Retina (tissue), 1 donor: ENCODE measurements around the gene MRC2.

Experiments
- DNase-seq: peaks from one replicate; pipeline ENCODE4 v3.0.0-alpha.2; 2016

The MRC2 gene

DNA sequence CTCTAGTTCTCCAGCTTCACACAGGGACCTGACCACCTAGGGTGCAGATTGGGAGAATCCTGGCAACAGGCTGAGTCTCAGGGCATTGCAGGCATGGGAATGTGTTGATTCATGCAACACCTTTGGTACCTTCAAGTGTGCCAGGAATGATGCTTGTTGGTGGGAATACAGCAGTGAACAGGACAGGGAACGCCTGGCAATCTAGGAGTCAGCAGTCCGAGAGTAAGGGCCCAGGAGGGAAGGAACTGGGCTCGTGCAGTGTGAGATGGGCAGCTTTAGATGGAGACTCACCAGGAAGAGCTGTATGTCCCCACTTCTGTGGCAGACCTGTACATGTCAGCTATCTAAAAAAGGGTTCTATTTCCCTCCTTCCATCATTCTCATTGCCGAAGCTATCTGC lies 12.0 kb upstream of the MRC2 start:
- no peak for DNase-seq

DNA sequence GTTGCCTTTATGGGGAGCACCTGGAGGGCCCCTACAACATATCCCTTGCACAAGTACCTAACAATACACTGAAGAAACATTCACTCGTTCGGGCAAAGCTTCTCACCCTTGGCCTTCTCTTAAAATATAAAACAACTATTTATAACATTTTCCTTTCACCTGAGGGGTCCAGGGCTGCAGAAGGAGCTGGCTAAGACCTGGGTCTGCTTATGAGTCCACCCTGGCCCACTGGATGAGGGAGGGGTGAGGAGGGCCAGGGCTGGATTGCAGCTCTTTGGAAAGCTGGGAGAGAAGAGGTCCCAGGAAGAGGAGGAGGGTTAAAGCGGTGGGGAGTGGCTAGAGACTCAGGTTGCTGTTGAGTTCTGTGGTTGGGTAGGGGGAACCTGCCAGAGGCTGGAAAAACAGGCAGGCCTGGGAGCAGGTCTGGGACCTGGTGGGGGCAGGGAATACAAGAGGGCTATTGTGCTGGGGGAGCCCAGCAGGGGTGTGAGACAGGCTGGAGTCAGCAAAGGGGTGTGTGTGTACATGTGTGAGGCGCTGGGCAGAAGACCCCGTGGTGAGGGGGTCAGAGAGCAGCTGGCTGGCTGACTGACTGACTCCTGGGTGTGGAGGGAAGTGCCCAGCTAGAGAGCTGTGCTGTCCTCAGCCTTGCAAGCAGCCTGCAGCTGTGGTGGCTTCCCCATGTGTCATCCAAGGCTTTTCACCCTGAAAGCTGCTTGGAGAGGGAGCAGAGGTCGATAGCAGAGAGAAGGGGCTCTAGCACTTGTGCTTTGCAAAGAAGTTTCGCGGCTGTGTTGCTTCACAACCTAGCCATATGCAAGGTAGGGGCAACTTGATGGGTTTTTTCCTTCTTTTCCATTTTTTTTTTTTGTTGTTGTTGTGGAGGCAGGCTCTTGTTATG lies 10.2 kb upstream of the MRC2 start:
- peak; percentile 62 for DNase-seq

DNA sequence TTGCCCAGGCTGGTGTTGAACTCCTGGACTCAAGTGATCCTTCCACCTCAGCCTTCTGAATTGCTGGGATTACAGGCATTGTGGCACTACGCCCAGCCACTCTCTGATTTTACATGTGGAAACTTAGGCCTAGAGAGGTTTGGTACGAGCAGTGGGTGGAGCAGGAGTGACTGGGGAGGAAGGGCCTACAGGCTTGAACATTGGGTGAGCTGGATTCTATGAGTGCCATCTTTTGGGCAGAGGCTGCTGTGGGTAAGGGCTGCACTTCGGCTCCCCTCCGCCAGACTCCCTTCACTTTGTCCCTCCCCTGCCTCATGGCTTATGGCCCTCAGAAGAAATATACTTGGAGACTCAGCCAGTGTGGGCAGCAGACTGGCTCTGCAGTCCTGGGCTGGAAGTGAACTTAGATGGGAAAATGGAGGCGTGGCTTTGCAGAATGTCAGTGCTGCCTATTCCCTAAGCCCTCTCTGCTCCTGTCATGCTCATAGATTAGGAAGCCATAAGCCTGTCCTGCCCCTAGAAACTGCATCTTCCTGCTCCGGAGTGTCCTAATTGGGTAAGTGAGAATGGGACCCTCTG lies 9.5 kb upstream of the MRC2 start:
- DNase-seq: no peak

DNA sequence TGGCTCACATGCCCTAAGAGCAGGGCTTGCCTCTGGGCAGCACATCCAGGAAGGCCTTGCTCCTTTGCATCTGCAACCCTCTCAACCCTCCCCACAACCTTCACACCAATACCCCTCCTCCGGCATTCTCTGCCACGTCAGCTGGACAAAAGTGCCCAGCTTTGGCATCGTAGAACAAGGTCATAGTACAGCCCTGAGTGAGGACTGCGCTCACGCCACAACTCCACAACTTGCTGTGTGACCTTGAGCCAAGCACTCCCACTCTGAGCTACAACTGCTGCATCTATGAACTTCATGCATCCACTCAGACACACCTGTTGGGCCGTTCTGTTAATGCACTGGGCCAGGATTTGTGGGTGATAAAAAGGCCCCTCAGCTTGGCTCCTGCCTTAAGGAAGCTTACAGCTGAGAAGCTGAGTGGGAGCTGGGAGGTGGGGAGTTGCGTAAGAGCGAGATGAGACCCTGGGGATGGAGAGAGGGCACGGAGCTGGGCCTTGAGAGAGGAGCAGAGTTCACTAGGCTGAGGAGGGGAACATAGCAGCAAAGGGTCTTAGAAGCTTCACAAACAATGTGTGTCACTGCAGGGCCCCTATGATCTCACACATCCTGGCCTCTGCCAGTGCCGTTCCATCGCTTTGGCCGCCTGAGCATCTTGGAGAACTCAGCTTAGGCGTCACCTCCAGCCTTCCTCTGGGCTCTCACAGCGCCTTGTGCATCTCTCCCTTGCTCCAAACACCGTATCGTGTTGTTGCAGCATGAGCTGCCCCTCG lies 8.6 kb upstream of the MRC2 start:
- DNase-seq: no peak

DNA sequence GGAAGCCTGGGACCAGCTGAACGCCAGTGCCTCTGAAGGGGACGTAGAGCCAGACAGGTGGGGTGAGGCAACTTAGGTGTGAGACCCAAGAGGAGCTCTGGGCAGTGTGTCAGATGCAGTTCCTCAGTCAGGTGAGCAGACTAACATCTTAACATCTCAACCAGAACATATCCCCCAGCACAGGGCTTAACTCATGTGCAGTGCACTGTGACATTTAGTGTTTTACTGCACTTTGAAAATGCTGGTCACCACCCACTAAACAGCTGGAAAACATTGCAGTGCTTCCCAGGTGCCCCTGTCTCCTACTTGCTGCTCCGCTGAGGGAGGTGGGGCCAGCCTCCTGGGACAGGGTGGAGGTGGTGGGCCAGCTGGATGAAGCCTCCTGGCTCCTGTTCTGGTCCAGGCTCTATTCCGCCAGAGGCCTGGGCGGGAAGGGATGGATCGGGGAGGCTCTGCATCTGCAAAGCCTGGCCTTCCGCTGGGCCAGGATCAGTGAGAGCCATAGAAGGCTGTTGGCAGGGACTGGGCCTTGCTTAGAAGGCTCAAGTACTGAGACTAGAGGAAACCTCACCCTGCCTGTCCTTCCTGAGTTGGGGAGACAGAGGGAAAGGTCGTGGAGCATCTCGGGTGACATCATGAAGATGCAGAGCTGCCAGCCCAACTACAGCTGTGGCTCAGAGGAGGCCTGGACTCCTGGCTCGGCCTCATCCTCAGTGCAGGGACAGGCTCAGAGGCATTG lies 7.9 kb upstream of the MRC2 start:
- DNase-seq: no peak

DNA sequence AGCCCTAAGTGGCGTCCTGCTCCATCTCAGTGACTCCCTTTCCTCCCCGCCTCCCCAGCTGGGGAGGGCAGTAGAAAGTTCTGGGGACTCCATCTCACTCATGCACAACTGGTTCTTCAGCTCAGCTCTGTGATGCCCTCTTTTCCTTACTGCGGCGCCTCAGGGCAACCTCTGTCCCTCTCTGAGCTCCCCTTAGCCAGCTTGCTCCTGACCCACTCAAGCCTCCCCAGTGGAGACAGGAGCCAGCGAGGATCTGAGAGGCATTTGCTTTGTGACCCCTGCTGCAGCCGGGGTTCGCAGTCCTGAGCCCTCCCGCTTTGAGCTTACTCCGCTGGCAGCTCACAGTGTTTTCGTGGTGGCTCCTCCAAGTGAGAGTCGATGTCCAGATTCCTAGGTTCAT lies 6.2 kb upstream of the MRC2 start:
- no peak for DNase-seq

DNA sequence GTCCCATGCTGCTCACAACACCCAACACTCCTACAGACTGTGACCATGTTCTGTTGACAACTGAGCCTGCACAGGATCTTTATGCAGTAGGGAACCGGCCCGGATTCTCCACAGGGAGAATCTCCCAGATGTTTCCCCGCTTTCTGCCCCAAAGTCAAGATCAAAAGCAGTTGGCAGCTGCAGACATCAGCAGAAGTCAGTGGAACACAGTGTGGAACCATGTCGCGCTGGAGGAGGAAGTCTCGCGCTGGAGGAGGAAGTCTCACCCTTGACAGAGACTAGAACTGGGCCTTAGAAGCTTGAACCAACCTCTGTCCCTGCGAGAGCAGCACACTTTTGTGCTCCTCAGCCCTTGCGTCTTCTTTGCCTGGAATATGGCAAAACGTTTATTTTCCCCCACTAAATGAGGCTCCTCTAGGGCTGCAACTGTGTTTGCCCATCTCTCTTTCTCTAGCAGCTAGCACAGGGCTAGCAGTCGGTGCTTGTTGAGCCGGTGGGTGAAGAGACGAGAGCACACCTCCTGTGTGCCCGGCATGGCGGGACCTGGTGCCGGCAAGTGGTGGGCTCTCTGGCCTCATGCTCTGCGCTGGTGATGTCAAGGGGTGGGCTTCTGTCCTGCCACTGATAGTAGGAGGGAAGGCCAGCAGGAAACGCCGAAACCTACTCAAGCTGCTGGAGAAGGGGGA lies 2.1 kb upstream of the MRC2 start:
- no peak for DNase-seq

DNA sequence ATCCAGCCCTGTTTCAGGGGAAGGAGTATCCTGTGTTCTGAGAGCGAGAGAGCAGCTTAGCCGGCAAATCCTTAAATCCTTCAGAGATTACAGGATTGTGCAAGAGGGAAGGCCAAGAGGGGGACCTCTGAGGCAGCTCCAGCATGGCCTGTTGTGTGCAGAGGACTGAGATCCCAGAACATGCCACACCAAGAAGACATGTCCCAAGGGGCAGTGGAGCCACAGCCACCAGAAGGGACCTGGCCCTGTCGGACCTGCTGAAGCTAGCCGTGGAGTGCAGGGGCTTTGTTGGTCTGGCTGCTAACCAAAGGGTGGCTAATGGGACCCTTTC lies 1.6 kb upstream of the MRC2 start:
- DNase-seq: peak; percentile 34

DNA sequence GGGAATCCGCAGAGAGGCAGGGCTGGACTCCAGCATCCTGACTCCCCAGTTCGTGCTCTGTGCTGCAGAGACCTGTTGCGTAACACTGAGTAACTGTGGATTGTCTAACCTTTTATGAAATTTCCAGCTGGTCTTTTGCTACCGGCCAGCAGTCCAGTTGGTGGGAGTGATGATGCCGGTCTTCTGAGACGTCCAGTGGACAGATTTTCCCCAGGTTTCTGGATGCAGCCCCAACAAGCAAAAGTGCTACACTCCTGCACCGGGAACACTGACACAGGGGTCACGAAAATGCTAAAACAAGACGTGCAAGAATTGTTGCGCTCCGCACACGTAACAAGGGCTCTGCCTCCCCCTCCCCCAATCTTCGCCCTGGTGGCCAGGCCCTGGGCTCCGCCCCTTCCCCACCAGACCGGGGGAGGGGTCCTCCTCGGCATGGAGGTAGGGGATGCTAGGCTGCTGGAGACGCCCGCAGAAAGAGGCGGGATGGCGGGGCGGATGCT lies 701 bp upstream of the MRC2 start:
- DNase-seq: no peak

DNA sequence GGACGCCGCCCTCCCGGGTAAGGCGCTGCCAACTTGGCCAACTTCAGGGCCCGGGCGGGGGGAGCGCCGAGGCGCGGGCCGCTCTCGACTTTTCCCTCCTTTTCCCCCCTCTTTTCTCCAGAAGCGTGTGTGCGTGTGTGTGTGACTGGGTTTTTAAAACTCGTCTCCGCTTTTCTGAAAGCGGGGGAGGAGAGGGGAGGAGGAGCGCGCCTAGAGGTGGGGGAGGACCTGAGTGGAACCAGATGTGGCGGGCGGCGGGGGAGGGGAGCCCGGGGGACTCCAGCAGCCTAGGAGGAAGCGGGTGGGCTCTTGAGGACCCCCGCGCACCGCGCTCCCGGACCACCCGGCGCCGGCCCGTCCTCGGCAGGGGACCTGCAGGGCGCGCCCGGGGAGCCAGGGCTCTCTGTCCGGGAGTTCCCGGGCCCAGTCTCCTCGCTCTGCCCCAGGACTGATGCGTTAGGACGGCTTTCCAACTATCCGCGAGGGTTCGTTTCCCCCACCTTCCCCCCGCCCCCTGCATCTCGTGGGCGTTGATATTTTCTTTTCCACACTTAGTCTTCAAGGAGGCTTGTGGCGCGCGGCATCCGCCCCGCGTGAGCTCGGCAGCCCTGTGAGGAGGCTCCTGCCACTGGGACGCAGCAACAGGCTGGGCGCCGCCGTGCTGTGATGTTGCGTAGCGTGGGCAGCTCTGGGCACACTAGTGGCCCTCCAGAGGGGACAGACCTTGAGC lies 599 bp downstream of the MRC2 start:
- peak; percentile 79 for DNase-seq

DNA sequence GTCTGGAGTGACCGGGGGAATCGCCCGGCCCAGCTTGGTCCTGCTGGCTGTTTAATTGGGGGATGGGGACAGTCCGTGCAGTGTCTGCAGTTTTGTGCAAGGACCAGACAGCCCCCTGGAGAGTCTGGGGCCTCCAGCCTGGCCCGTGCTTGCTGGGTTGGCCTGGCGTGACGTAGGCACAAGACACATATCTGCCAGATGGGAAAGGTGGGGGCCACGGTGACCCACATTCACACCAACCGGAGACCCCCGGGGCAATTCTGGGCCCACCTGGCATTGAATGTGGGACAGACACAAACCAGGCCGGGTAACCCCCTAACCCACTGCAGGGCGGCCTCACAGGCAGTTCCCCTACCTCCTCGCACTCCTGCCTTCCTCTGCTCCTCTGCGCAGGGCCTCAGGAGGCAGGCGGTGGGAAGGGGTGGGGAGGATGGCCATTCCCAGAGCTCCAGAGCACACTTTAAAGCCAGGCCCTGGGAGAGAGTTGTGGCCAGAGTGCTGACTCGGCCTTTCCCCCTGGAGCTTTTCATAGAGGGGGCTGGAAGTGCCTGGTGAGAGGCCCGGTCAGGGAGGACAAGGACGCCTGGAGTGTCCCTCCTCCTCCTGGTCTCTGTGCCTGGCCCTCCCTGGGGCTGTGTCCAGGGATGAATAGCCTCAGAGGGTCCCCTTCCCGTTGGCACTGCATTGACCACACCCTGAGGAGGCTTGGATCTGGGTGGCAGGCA lies 1.5 kb downstream of the MRC2 start:
- peak; percentile 71 for DNase-seq

DNA sequence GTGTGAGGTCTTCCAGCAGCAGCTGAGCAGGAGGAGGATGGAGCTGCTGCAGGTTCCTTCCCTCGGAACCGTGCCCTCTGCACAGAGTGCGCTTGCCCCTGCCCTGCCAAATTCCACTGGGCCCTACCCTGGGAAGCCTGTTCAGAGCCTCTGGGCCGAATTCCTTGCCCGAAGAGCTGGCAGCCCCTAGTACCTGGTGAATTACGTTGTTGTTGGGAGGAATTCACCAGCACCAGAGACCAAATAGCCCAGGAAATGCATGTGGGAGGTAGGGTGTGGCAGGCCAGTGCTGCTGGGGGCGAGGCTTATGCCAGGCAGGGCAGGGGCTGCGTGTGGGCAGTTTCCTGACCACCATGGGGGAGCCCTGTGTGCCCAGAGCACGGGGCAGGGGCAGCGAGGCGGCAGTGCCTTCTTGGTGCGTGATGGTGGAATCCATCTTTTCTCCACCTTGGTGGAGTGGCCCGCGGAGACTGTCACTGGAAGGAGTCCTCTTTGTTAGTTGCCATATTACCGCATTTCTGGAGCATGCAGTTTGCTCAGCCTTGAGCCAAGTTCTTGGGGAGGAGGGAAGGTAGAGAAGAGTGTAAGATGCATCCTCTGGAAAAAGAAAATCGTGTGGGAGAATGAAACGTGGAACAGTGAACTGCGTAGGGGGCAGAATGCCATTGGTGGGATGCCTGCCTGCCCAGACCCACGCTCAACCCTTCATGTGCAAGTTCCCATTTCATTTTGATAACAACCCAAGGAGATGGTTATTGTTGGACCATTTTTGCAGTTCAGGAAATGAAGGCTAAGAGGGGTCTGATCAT lies 2.3 kb downstream of the MRC2 start:
- DNase-seq: no peak

DNA sequence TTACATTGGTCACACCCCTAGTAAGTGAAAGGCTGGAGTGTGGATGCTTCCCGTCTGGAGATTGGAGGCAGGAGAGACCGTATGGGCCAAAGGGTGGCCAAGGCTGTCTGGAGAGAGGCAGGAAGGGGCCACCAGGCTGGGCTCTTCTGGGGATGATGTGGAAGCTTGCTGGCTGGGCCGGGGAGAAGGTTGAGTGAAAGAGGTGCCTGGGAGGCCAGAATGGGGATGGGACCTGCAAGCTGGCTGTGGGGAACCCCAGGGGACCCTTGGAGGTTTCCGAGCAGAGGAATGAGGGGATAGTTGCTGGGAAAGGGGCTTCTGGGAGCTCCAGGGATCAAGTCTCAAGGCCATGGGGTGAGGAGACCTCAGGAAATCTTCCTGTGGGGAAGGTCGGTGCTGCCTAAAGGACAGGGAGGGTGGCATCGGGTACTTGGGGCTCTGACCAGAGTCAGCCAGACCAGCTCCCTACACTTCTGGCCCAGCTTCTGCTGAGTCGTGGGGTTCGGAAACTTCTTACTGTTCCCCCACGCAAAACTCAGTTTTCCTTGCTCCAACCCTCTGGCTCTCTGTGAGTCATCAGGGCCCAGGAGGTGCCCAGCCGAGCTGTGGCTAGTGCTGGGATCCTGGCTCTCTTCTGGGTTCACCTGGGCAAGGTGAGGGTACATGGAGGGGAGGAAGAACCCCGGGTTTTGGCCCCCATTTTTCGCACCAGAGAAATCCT lies 3.1 kb downstream of the MRC2 start:
- no peak for DNase-seq

DNA sequence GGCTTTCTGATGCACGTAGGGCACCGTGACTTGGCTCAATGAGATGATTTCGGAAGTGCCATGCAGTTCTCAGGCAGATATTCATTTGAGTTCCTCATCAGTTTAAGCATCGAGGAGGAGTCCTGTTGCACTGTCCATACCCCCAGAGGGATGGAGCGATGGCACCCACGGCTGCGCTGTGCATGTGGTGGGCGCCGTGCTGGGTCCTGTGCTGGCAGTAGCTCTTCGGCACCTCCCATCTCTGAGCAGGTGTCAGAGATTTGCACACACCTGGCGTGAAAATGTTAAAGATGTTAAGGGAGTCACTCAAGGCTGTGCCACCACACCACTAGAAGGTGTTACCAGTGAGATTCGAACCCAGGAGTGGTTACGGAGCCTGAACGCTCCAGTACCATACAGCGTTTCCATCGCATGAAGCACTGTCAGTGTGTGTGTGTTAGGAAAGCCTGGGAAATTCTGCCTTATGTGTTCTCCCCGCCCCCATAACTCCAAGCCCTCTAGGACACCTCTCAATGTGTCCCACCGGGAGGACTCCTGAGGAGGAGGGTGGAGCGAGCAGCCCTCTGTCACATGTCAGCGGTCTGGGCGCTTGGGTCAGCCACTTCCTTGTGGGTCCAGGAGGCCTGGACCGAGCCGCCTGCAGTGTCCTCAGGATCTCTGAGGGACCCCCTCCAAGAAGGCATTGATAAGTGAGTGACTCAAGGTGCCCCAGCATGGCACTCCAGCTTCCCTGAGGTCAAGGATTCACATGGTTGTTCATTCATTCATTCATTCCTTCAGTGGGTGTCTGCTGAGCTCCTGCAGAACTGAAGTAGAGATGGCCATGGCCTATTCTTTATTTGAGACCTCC lies 3.8 kb downstream of the MRC2 start:
- DNase-seq: no peak

DNA sequence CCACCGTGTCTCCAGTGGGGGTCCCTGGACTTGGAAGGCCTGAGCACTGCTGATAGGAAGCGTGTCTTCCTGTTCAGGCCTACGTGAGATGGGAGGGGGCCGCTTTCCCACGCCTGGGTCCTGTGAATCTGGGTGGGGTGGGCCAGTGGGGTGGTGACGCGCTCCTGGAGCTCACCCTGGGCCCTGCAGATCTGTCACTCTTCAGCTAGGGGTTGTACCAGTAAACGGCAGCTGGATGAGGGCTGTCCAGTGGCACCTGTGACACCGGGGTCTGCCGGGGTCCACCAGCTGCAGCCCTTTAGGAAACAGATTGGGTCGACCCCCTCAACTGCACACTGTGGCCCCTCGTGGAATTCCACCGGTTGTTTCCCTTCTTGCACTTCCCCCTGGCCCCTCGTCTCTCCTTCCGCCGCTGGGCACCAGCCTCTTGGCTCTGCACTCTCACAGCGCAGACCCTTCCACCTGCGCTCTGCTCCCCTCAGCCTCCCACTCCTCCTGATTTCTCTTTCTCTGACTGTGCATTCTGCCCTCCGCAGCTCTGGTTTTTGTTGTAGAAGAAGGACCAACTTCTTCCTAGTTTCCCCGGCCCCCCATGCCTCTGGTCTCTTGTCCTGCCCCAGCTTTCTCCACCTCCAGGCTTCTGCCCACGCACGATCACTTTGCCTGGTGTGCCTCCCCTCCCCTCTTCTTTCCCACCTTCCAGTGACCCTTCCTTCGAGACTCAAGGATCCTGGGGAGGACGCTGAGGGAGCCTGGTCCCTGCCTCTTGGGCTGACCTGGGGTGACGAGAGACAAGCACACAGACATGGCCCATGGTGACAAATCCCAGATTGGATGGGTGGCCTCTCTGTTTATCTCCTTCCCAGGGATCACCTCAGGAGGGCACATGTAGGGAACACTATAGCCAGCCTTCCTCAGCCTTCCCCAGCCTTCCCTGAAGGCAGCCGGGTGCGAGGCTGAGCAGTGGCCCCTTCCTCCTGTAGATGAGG lies 4.8 kb downstream of the MRC2 start:
- no peak for DNase-seq

DNA sequence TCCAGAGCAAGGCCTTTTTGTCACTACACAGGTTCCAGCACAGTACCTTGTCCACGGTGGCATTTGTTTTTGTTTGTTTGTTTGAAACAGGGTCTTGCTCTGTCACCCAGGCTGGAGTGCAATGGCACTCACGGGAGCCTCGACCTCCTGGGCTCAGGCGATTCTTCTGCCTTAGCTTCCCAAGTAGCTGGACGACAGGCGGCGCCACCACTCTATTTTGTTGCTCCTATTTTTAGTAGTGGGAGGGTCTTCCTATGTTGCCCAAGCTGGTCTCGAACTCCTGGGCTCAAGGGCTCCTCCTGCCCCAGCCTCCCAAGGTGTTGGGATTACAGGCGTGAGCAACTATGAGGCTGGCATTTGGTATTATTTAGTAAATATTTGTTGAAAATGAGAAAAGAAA lies 10.3 kb downstream of the MRC2 start:
- no peak for DNase-seq

DNA sequence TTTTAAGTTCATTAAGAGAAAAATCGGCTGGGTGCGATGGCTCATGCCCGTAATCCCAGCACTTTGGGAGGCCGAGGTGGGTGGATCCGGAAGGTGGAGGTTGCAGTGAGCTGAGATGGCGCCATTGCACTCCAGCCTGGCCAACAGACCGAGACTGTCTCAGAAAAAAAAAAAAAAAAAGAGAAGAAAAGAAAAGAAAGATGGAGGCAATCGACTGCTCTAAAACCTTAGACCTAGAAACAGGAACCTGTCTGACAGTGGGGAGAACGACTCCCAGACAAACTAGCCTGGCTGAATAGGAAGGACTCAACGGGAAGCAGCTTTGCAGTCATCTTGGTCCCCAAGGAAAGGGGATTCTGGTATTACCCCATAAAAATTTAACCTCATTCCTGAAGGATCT lies 13.7 kb downstream of the MRC2 start:
- no peak for DNase-seq
